ENCODE data around the gene PNRC1. TPM values are rescaled to one million over a fixed set of nuclear protein-coding genes. Genes with fewer than 3 reads are reported as not detected.
"Not testable (repeated sequence)": the region's sequence is repeated elsewhere in the genome, so short reads cannot be mapped to it uniquely, and the experiment has no call there.

PNRC1 gene
- total RNA-seq, 1 experiment from 2014 or later = 66.9 TPM

DNA sequence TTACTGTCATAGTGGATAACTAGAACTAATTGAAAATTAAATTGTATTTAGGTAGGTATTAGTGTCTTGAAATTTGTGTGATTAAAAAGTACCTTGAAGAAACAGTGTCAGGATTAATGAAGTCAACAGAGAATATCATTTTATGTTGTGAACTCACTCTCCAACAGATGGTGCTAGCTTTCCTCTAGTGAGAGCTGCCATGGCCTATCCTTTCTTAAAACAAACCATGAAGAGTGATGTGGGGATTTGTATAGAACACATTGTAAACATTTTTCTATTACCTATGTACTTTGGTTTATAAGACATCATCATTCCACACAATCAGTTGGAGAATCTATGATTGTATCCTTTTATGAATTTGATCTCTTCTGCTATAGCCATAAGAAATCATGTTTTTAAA, 42.1 kb downstream of the PNRC1 start:
- Histone ChIP-seq H3K27ac (no peak overlapping the region), H3K9me3 (ENCODE audit: insufficient read depth, low read depth) (no peaks in the 10 kb centered on the region), H4K20me1 (ENCODE audit: insufficient read depth) (no peaks in the 10 kb centered on the region), H3K9me2 (ENCODE audit: insufficient read depth) (no peaks in the 10 kb centered on the region), H3K79me2 (ENCODE audit: low read depth) (no peaks in the 10 kb centered on the region), H3K36me3 (ENCODE audit: low read depth) (no peaks in the 10 kb centered on the region), H3K4me2 (no peak overlapping the region), H3K4me1 (replicated peaks; ENCODE audit: insufficient read depth) (no peaks in the 10 kb centered on the region), H3F3A (ENCODE audit: insufficient read depth, low read depth) (no peaks in the 10 kb centered on the region), H3K27me3 (ENCODE audit: insufficient read depth, low read depth) (no peaks in the 10 kb centered on the region), H2AFZ (no peak overlapping the region), H3K4me3 (no peak overlapping the region)
- peak in 1 of 2 experiments; percentile 45 for DNase-seq
- no TSS peak for BruUV-seq (replicated peaks)
- ChIA-PET CTCF (no interaction called here), POLR2A (ENCODE audit: unreplicated experiment) (no interaction called here)
- intact Hi-C loops (cut with micrococcal nuclease; ENCODE audit: unreplicated experiment) = loop anchor here (1.0 to 2.0 kb wide), 3 partner anchors 120 to 247 kb away; no protein-coding TSS in a partner anchor
- TF ChIP-seq, protein P1, sequence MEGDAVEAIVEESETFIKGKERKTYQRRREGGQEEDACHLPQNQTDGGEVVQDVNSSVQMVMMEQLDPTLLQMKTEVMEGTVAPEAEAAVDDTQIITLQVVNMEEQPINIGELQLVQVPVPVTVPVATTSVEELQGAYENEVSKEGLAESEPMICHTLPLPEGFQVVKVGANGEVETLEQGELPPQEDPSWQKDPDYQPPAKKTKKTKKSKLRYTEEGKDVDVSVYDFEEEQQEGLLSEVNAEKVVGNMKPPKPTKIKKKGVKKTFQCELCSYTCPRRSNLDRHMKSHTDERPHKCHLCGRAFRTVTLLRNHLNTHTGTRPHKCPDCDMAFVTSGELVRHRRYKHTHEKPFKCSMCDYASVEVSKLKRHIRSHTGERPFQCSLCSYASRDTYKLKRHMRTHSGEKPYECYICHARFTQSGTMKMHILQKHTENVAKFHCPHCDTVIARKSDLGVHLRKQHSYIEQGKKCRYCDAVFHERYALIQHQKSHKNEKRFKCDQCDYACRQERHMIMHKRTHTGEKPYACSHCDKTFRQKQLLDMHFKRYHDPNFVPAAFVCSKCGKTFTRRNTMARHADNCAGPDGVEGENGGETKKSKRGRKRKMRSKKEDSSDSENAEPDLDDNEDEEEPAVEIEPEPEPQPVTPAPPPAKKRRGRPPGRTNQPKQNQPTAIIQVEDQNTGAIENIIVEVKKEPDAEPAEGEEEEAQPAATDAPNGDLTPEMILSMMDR (conservative IDR thresholded peaks at IDR 0.05) = peak; percentile 60
- TF ChIP-seq EZH2 (IDR thresholded peaks at IDR 0.05; ENCODE audit: low read depth) = no peak

DNA sequence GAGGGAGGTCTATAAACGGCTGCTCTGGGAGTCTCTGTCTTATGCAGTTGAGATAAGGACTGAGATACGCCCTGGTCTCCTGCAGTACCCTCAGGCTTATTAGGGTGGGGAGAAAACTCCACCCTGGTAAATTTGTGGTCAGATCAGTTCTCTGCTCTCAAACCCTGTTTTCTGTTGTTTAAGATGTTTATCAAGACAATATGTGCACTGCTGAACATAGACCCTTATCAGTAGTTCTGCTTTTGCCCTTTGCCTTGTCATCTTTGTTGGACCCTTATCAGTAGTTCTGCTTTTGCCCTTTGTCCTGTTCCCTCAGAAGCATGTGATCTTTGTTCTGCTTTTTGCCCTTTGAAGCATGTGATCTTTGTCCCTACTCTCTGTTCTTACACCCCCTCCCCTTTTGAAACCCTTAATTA, 47.7 kb downstream of the PNRC1 start:
- POLR2A ChIA-PET (ENCODE audit: unreplicated experiment); BruUV-seq (replicated peaks): not testable (repeated sequence)
- CTCF ChIA-PET = interaction anchor here (0.6 kb wide), 1 partner anchor 129 kb away, joined by 4 read pairs; no protein-coding TSS in a partner anchor

DNA sequence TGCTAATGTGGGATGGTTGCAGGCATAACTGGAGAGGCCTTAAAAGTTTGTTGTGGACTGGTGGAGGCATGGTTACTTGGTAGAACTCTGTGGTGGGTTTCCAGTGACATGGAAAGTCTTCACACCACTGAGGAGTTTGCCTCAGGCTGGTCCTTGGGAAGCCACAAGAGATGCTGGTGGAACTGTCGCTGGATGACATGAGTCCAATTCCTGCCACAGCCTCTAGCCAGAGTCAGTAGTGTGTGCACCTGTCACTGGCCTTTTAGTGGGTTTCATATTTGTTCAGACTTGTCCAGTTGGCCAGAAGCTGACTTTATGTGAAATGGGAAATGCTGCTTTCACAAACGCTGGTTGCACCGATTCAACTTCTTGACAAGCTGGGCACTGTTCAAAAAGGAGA, 51.0 kb downstream of the PNRC1 start:
- Histone ChIP-seq H3K4me3 (no peak overlapping the region), H3K9me3 (ENCODE audit: insufficient read depth, low read depth) (no peaks in the 10 kb centered on the region), H3F3A (ENCODE audit: insufficient read depth, low read depth) (no peaks in the 10 kb centered on the region), H3K9me2 (ENCODE audit: insufficient read depth) (no peaks in the 10 kb centered on the region), H3K36me3 (ENCODE audit: low read depth) (no peaks in the 10 kb centered on the region), H3K4me2 (no peak overlapping the region), H3K79me2 (ENCODE audit: low read depth) (no peaks in the 10 kb centered on the region), H3K27ac (no peak overlapping the region), H3K27me3 (ENCODE audit: insufficient read depth, low read depth) (no peaks in the 10 kb centered on the region), H3K4me1 (replicated peaks; ENCODE audit: insufficient read depth) (no peaks in the 10 kb centered on the region), H4K20me1 (ENCODE audit: insufficient read depth) (no peaks in the 10 kb centered on the region), H2AFZ (no peak overlapping the region)
- no peak for DNase-seq
- ChIA-PET POLR2A (ENCODE audit: unreplicated experiment) (no interaction called here), CTCF (no interaction called here)
- BruUV-seq (replicated peaks) = no TSS peak
- intact Hi-C loops (cut with micrococcal nuclease; ENCODE audit: unreplicated experiment) = no loop called here
- TF ChIP-seq EZH2 (IDR thresholded peaks at IDR 0.05; ENCODE audit: low read depth) = no peak
- TF ChIP-seq, protein P1 (conservative IDR thresholded peaks at IDR 0.05) = no peak

More for the DNA sequence above, 47.7 kb downstream of the PNRC1 start:
- H2AFZ ChIP-seq; H3F3A ChIP-seq (ENCODE audit: insufficient read depth, low read depth); H3K9me2 ChIP-seq (ENCODE audit: insufficient read depth); H3K4me2 ChIP-seq; intact Hi-C loops (cut with micrococcal nuclease; ENCODE audit: unreplicated experiment); H3K27ac ChIP-seq; H3K36me3 ChIP-seq (ENCODE audit: low read depth); H3K4me3 ChIP-seq; H3K27me3 ChIP-seq (ENCODE audit: insufficient read depth, low read depth); H4K20me1 ChIP-seq (ENCODE audit: insufficient read depth); H3K79me2 ChIP-seq (ENCODE audit: low read depth); DNase-seq; H3K9me3 ChIP-seq (ENCODE audit: insufficient read depth, low read depth); H3K4me1 ChIP-seq (replicated peaks; ENCODE audit: insufficient read depth): not testable (repeated sequence)

DNA sequence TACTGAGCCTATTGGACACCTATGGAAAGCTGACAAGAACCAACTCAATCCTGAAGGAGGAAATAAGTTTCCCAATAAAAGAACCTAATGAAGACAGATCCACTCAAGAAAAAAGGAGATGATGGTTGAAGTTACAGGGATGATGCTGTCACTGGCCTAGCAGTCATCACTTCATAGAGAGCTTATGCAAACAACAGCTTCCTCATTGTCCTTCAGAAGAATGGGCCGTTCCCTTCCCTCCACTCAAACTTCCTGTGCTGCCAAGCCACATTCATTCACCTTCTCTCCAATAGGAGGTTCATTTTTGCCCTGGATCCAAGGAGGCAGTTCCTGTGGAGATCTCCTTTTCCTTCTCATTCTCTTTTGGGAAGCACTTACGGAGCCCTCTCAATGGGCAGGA, 51.5 kb downstream of the PNRC1 start:
- ChIA-PET CTCF (no interaction called here), POLR2A (ENCODE audit: unreplicated experiment) (no interaction called here)
- intact Hi-C loops (cut with micrococcal nuclease; ENCODE audit: unreplicated experiment) = no loop called here
- no peak for DNase-seq
- Histone ChIP-seq H3K36me3 (ENCODE audit: low read depth) (no peaks in the 10 kb centered on the region), H3K27ac (no peak overlapping the region), H2AFZ (no peak overlapping the region), H3K9me3 (ENCODE audit: insufficient read depth, low read depth) (no peaks in the 10 kb centered on the region), H4K20me1 (ENCODE audit: insufficient read depth) (no peaks in the 10 kb centered on the region), H3K9me2 (ENCODE audit: insufficient read depth) (no peaks in the 10 kb centered on the region), H3K4me3 (no peak overlapping the region), H3K27me3 (ENCODE audit: insufficient read depth, low read depth) (no peaks in the 10 kb centered on the region), H3F3A (ENCODE audit: insufficient read depth, low read depth) (no peaks in the 10 kb centered on the region), H3K4me2 (no peak overlapping the region), H3K79me2 (ENCODE audit: low read depth) (no peaks in the 10 kb centered on the region), H3K4me1 (replicated peaks; ENCODE audit: insufficient read depth) (no peaks in the 10 kb centered on the region)
- BruUV-seq (replicated peaks) = no TSS peak
- TF ChIP-seq, protein P1 (conservative IDR thresholded peaks at IDR 0.05) = no peak
- no peak for TF ChIP-seq EZH2 (IDR thresholded peaks at IDR 0.05; ENCODE audit: low read depth)

Data from PC-9 (cell line).